GM10248 (cell line): ENCODE measurements around the gene CTIF.

Experiments used
- CTCF ChIA-PET: fragments of 300-600 bp; sonication (Branson Sonifier 250); formaldehyde crosslinking; extraction: SDS; loops from one replicate; lab custom pipeline; 2021; ENCODE audit warnings: antibody characterized with exemption; lab: Yijun Ruan, JAX
- POLR2A ChIA-PET: fragments of 350-650 bp; sonication (Branson Sonifier 250); formaldehyde crosslinking; extraction: SDS; loops from one replicate; lab custom pipeline; 2020; ENCODE audit warnings: antibody characterized with exemption; lab: Yijun Ruan, JAX
- DNase-seq: peaks from one replicate; pipeline ENCODE4 v3.0.0; 2012; ENCODE audit errors: extremely low spot score
- CTCF ChIP-seq: IDR thresholded peaks from 2 replicates; pipeline ENCODE4 v1.5.1; 2012; ENCODE audit warnings: mild to moderate bottlenecking, low read depth; ENCODE audit errors: extremely low read depth, missing control alignments, control extremely low read depth

CTIF gene

GRCh38 chr18:48680339-48681250, 141.8 kb downstream of the CTIF start:
- no peak for TF ChIP-seq CTCF
- CTCF ChIA-PET = interaction anchor here (0.7 kb wide), 1 partner anchor 499 kb away, joined by 3 read pairs; no protein-coding TSS in a partner anchor
- no peak for DNase-seq
- POLR2A ChIA-PET = no interaction called here

GRCh38 chr18:48682768-48683167, 143.9 kb downstream of the CTIF start:
- ChIA-PET CTCF (interaction anchor here (1.3 kb wide), 1 partner anchor 1176 kb away, joined by 3 read pairs; no protein-coding TSS in a partner anchor), POLR2A (no interaction called here)
- no peak for DNase-seq
- TF ChIP-seq CTCF = no peak

GRCh38 chr18:48683197-48683596, 144.4 kb downstream of the CTIF start:
- no peak for DNase-seq
- POLR2A ChIA-PET = no interaction called here
- no peak for TF ChIP-seq CTCF
- CTCF ChIA-PET = interaction anchor here (1.3 kb wide), 1 partner anchor 1175 kb away, joined by 3 read pairs; no protein-coding TSS in a partner anchor

- CTCF ChIA-PET = interaction anchor here (1.3 kb wide), 1 partner anchor 1175 kb away, joined by 3 read pairs; no protein-coding TSS in a partner anchor
- POLR2A ChIA-PET = no interaction called here
- DNase-seq = no peak
- TF ChIP-seq CTCF = no peak
Measured at GRCh38 chr18:48683661-48684060, 144.8 kb downstream of the CTIF start.

GRCh38 chr18:48687346-48688042, 148.7 kb downstream of the CTIF start:
- POLR2A ChIA-PET = no interaction called here
- no peak for DNase-seq
- TF ChIP-seq CTCF = no peak
- CTCF ChIA-PET = interaction anchor here (1.1 to 1.8 kb wide), 6 partner anchors 9 to 492 kb away, joined by 3 to 8 read pairs (median 4); no protein-coding TSS in a partner anchor

GRCh38 chr18:48688961-48689360, 150.1 kb downstream of the CTIF start:
- DNase-seq = no peak
- no peak for TF ChIP-seq CTCF
- ChIA-PET CTCF (interaction anchor here (1.0 to 1.8 kb wide), 6 partner anchors 10 to 1169 kb away, joined by 3 to 4 read pairs (median 4); no protein-coding TSS in a partner anchor), POLR2A (no interaction called here)
